ENCODE data around the gene MOCS1.

The MOCS1 gene

DNA sequence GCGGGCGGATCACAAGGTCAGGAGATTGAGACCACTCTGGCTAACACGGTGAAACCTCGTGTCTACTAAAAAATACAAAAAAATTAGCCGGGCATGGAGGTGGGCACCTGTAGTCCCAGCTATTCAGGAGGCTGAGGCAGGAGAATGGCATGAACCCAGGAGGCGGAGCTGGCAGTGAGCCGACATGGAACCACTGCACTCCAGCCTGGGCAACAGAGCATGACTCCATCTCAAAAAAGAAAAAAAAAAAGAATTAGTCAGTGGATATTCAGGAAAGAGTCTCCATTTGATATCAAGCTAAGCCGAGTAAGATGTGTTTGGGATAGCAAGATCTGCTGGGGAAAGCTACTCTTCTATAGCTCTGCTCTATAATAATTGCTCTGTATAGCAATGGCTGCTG lies 41.0 kb downstream of the MOCS1 start:
- TF ChIP-seq, protein P1, sequence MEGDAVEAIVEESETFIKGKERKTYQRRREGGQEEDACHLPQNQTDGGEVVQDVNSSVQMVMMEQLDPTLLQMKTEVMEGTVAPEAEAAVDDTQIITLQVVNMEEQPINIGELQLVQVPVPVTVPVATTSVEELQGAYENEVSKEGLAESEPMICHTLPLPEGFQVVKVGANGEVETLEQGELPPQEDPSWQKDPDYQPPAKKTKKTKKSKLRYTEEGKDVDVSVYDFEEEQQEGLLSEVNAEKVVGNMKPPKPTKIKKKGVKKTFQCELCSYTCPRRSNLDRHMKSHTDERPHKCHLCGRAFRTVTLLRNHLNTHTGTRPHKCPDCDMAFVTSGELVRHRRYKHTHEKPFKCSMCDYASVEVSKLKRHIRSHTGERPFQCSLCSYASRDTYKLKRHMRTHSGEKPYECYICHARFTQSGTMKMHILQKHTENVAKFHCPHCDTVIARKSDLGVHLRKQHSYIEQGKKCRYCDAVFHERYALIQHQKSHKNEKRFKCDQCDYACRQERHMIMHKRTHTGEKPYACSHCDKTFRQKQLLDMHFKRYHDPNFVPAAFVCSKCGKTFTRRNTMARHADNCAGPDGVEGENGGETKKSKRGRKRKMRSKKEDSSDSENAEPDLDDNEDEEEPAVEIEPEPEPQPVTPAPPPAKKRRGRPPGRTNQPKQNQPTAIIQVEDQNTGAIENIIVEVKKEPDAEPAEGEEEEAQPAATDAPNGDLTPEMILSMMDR (IDR thresholded peaks at IDR 0.05; ENCODE audit: low read depth, low read length) = no peak
- no peak overlapping the region for H3K4me3 ChIP-seq (replicated peaks in 1 of 2; ENCODE audit: low read depth in 2 of 2, low read length in 2 of 2)
- no peak for DNase-seq (ENCODE audit: low read depth in 2 of 2)

DNA sequence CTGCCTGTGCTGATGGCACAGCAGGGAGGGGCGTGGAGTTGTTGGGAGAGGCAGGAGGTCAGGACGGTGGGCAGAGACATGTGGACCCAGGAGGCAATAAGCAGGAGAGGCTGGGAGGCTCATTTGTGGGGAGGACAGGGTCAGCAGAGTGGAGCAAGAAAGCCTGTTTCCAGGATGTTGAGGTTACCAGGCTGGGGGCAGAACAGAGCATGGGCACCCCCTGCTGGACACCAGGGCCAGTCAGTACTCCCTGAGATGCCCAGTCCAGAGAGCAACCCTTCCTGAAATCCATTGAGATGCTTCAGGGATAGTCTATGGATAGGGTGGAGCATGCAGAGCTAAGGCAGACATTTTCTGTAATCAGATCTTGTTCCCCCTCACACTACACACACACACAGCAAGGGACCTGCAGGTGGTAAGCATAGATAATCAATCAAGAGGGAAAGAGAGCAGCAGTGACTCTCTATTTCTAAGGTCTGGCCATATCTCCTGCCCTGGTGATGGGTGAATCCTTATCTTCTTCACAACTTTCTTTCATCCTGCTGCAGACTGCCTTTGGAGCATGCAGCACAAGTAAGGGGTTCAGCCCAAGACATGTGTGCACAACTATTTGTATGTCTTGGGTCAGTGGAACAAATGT lies 41.7 kb downstream of the MOCS1 start:
- H3K4me3 ChIP-seq (replicated peaks in 1 of 2; ENCODE audit: low read depth in 2 of 2, low read length in 2 of 2) = no peak overlapping the region
- DNase-seq (ENCODE audit: low read depth in 2 of 2) = peak; percentile 82 to 86
- TF ChIP-seq, protein P1 (IDR thresholded peaks at IDR 0.05; ENCODE audit: low read depth, low read length) = peak; percentile 88

DNA sequence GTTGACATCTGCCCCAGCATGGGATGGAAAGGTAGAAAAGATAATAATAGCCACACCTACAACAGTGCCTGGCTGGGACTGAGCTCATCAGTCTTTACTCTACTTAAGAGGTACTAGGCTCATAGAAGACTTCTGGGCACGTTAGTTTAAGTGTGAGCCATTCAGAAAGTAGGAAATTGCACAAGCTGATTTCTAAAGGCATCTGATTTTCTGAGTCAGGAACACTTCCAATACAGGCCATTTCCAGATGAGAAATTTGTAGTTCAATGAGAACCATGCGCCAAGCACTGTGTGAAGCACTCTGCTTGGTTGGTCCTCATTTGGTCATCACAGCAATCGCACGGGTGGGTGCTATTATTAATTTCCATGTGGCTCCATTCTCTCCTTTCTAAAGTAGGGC lies 42.3 kb downstream of the MOCS1 start:
- DNase-seq (ENCODE audit: low read depth in 2 of 2) = peak; percentile 43 to 70
- H3K4me3 ChIP-seq (replicated peaks in 1 of 2; ENCODE audit: low read depth in 2 of 2, low read length in 2 of 2) = no peak overlapping the region
- TF ChIP-seq, protein P1 (IDR thresholded peaks at IDR 0.05; ENCODE audit: low read depth, low read length) = no peak

GRCh38 chr6:39891353-39891752 lies 42.9 kb downstream of the MOCS1 start:
- H3K4me3 ChIP-seq (replicated peaks in 1 of 2; ENCODE audit: low read depth in 2 of 2, low read length in 2 of 2) = no peak overlapping the region

DNA sequence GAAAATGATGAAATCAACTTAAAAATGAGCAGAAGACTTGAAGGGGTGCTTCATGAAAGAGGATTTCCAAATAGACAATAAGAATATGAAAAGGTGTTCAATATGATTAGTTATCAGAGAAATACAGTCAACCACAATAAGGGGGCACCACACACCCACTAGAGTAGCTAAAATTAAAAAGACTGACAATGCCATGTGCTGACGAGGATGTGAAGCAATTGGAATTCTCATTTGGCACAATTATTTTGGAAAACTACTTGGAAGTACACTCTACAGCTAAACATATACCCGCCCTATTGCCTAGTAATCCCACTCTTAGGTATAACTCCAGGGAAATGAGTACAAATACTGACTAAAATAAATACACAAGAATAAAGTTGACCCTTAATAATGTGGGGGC lies 45.0 kb downstream of the MOCS1 start:
- H3K4me3 ChIP-seq (replicated peaks in 1 of 2; ENCODE audit: low read depth in 2 of 2, low read length in 2 of 2) = no peak overlapping the region
- no peak for DNase-seq (ENCODE audit: low read depth in 2 of 2)
- TF ChIP-seq, protein P1 (IDR thresholded peaks at IDR 0.05; ENCODE audit: low read depth, low read length) = no peak

More at GRCh38 chr6:39891353-39891752, 42.9 kb downstream of the MOCS1 start:
- TF ChIP-seq, protein P1 (IDR thresholded peaks at IDR 0.05; ENCODE audit: low read depth, low read length) = no peak
- no peak for DNase-seq (ENCODE audit: low read depth in 2 of 2)

GRCh38 chr6:39887692-39888450 lies 46.4 kb downstream of the MOCS1 start:
- peak; percentile 96 to 97 for DNase-seq (ENCODE audit: low read depth in 2 of 2)
- TF ChIP-seq, protein P1 (IDR thresholded peaks at IDR 0.05; ENCODE audit: low read depth, low read length) = no peak
- H3K4me3 ChIP-seq (replicated peaks in 1 of 2; ENCODE audit: low read depth in 2 of 2, low read length in 2 of 2) = no peak overlapping the region
